GM19023 (cell line): ENCODE data around the gene CADM4.
A peak's percentile ranks its signal among the peaks of the same experiment; 100 is the strongest.
"Not testable (repeated sequence)": the region's sequence is repeated elsewhere in the genome, so short reads cannot be mapped to it uniquely, and the experiment has no call there.

Source experiments
- ATAC-seq: cut with Tn5 transposase; IDR thresholded peaks from one replicate; pipeline ENCODE4 v1.9.1; 2021; ENCODE audit warnings: mild to moderate bottlenecking, moderate library complexity; ENCODE audit not compliant: unreplicated experiment

Gene CADM4

DNA sequence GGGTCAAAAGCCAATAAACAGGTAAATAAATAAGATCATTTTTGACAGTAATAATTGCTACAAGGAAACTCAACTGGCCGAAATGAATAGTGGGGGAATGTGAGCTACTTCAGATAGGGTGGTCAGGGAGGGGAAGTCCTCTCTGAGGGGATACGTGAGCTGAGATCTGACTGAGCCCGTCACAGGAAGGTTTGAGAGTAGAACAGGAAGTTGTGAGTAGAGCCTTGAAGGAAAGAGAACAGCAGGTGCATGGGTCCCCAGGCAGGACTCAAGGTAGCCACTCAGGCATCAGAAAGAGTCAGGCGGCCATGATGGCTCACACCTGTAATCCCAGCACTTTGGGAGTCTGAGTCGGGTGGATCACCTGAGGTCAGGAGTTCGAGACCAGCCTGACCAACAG is 50.0 kb downstream of the CADM4 start:
- ATAC-seq = no peak

- no peak for ATAC-seq
Measured at GRCh38 chr19:43589277-43589676, 50.4 kb downstream of the CADM4 start.

GRCh38 chr19:43587029-43587428 is 52.6 kb downstream of the CADM4 start:
- not testable (repeated sequence) for ATAC-seq

- no peak for ATAC-seq
Measured at GRCh38 chr19:43586346-43586745, 53.3 kb downstream of the CADM4 start.

DNA sequence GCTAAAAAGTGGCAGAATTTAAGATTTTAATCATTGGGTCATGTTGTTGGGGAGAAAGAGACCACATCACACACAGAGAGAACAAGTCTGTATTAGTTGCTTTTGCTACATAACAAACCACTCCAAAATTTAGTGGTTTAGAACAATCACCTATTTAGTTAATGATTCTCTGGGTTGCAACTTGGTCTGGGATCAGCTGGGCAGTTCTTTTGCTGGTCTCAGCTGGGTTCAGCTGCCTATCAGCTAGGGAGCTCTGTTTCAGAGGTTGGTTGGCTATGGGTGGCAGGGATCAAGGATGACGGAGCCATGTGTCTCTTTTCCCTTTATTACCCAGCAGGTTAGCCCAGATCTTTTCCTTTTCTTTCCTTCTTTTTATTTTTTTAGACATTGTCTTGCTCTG is 55.2 kb downstream of the CADM4 start:
- no peak for ATAC-seq

- ATAC-seq = no peak
Measured at GRCh38 chr19:43582495-43582894, 57.2 kb downstream of the CADM4 start.

DNA sequence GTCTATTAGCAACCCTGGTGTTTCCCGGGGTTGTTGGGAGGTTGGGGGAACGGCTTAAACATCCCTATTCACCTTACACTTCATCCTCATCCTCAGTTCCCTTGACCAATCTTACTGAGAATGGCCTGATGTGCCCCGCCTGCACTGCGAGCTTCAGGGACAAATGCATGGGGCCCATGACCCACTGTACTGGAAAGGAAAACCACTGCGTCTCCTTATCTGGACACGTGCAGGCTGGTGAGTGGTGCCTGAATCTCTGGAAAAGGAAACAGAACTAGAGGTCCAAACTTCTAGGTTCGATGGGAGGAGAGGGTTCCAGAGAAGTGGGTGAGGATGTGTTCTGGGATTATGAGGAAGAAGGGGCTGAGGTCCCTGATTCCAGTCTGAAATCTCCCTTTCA is 58.2 kb downstream of the CADM4 start:
- ATAC-seq = no peak

DNA sequence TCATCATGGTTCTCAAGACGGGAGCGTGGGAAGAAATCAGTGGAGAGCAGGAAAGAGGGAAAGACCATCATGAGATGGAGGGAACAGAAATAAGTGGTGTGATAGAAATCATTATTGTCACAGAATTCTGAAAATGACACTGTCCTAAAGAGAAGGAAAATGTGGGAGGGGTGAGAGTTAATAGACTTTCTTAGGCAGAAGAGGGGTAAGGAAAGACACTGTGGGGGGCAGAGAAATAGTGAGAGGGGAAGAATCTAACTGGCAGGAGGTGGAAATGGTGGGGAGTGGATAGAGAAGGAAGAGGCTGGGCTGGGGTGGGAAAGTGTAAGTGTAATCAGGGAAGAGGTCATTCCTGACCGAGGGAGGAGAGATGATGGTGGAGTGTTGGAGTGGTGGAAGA is 60.9 kb downstream of the CADM4 start:
- ATAC-seq = no peak

DNA sequence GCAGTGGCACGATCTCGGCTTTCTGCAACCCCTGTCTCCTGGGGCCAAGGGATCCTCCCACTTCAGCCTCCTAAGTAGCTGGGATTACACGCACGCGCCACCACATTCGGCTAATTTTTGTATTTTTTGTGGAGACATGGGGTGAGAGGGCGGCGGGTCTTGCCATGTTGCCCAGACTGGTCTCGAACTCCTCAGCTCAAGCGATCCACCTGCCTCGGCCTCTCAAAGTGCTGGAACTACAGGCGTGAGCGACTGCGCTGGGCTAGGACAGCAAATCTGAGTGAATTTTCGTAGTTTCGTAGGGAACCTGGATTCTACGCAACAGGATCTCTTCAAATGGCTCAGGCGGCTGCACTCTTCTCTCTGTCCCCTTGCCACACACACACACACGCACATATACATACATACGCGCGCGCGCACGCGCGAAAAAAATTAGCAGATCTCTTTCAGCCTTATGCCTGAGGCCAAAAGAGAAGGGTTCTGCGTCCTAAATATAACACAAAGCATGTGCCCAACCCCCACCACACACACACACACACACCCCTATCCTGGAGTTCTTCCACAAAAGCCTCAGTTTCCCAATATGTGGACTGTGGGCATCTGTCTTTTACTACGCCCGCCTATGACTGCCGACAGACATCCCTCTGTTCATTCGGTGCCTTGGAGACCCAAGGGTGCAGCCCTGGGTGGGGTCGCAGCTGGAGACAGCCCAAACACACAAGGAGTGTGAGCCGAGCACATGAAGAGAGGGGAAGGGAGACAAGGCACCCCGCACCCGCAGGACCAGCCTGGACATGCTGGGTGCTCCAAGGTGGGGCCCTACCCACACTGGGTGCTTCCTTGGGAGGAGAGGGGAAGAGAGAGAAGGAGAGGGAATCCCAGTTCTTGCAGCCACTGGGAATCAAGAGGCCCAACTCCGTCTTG is 63.4 kb downstream of the CADM4 start:
- no peak for ATAC-seq

GRCh38 chr19:43575156-43575950 is 64.3 kb downstream of the CADM4 start, which contains the start of the genes PINLYP and XRCC1:
Gene PINLYP, plus strand, starts transcription at chr19:43575801. Its CDS starts 1,391 bp downstream, at chr19:43577192.
Gene XRCC1, minus strand, starts transcription at chr19:43575527. Its CDS starts 69 bp downstream, at chr19:43575458.
- peak; percentile 97 for ATAC-seq

DNA sequence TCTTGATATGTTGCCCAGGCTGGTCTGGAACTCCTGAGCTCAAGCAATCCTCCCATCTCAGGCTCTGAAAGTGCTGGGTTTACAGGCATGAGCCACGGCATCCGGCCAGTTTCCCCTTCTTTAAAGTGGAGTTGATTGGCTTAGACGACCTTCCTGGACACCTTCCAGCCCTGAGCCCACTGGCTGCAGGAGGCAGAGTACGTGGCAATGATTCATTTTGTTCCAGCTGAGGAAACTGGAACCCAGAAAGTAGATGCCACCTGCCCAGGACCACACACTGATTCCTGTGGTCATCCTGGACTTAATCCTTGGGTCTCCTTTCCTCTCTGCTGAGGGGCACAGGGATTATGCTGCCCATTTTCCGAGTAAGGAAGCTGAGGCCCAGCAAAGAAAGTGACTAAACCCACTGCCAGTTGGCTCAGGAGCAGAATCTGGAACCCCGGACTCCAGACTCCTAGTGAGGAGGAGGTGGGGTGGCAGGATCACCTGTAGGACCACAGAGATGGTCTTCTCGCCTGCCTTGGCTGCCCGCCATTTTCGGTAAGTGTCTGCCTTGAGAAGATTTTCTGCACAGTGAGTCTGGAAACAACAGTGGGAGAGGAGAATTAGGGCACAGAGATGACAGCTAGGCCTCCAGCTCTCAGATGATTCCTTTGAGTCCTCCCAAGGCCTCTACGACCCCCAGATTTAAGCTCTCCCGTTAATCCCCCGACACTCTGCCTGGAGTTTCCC is 65.1 kb downstream of the CADM4 start:
- ATAC-seq = no peak
